HG02938 (cell line): ENCODE measurements around the gene DNAI2.

Experiments used
- ATAC-seq: cut with Tn5 transposase; IDR thresholded peaks from one replicate; pipeline ENCODE4 v1.9.1; 2021; ENCODE audit warnings: mild to moderate bottlenecking, moderate library complexity; ENCODE audit not compliant: unreplicated experiment

DNAI2 gene, protein sequence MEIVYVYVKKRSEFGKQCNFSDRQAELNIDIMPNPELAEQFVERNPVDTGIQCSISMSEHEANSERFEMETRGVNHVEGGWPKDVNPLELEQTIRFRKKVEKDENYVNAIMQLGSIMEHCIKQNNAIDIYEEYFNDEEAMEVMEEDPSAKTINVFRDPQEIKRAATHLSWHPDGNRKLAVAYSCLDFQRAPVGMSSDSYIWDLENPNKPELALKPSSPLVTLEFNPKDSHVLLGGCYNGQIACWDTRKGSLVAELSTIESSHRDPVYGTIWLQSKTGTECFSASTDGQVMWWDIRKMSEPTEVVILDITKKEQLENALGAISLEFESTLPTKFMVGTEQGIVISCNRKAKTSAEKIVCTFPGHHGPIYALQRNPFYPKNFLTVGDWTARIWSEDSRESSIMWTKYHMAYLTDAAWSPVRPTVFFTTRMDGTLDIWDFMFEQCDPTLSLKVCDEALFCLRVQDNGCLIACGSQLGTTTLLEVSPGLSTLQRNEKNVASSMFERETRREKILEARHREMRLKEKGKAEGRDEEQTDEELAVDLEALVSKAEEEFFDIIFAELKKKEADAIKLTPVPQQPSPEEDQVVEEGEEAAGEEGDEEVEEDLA

DNA sequence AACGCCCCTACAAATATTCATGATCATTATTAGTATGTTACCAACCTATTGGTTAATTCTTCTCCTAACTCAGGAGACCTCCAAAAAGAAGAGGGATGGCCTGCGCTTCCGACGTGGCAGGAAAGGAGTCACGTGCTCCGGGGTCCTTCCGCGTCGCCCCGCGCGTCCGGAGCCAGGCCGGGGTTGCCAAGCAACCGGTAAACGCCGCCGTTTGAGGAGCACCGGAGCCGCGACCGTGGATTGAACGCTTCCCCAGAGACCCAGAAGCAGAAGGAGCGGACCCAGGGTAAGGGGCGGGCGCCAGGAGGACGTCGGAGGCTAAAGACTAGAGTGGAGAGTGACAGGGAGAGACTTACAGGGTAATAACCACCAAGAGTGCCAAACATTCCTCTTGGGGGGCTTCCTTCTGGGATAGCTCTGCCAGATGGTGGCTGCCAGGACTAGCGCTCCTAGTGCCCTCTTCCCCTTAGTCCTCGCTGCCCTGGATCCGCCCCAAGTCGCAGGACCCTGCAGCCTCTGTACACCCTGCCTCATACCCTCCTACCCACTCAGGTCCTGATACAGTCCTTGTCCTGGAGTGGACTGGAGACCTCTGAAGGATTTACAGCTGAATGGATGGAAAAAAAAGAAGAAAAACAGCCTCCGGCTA lies at the start of gene DNAI2:
Gene DNAI2 (plus strand): TSS at position 175 of the 649 bp plus-strand sequence. CDS start 7,584 bp downstream, outside the sequence.
- no peak for ATAC-seq

DNA sequence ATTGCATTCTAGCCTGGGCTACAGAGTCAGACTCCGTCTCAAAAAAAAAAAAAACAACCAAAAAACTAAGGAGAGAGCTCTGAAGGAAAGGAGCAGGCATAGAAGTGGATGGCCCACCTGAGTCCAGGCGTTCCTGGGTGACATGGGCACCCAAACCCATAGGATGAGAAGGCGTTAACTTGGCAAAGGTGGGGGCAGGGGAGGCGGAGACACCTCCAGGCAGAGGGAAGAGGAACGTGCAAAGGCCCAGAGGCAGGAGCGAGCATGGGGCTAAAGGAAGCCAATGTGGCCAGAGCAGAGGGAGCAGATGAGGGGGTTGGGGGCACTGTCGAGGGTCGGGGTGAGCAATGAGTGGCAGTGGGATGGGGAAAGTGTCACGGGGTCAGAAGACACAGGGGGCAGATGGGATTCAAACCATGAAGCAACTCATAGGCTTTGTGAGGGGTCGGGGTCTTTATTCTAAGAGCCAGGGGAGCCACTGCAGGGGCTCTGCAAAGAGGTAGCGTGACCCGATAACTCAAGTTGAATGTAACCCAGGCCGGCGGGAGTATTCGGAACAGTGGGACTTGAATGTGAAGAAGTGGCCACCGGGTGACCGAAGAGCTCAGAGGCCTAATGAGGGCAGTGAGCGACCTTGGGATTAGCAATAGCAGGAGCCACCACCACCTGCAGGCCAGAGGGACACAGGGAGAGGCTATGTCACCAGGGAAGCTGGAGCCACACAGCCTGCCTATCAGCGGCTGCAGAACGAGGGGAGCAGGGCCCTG lies 48.9 kb upstream of the DNAI2 start:
- no peak for ATAC-seq

DNA sequence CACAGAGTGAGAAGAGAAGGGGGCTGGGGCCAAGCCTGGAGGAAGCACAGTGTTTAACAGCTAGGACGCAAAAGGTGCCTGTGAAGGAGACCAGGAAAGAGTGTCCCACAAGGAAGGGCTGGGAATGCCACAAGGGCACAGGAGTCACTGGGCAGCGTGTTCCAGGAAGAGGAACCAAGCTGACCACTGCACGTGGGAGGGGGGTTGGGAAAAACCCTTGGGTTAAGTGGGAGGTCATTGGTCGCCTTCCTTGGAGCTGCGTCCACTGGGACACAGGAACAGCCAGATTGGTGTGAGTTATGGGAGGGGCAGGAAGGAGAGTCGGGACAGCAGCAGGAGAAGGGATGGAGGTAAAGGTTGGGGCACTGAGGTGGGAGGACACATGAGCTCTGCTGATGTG lies 47.8 kb upstream of the DNAI2 start:
- ATAC-seq: no peak

DNA sequence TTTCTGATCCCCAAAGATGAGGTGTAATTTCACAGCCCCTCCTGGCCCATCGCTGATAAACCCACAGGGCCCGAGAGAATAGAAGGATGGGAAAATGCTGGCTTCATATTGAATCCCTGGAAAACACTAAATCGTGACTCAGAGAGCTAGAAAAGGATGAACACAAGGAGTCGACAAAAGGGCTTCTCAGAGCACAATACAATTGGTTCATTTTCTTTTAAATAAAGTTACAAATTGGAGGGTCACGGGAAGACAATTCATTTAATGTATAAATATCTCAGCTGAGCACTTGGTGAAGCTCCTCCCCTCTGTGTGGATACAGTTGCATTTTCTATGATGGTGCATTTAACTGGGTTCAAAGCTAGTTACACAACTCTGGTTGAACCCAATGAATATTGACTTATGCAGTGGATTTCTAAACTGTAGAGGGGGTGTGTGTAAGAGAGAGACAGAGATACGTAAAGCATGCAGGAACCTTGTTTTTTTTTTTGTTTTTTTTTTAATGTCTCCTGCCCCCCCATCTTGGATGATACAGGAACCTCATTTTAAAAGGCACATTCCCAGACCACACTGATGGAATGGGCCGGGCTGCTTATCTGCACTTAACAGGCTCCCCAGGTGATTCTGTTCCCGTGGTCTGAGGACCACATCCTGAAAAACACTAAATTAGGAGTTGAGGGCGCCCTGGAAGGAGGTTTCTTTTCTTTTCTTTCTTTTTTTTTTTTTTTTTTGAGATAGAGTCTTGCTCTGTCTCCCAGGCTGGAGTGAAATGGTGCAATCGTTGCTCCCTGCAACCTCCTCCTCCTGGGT lies 46.6 kb upstream of the DNAI2 start:
- ATAC-seq: no peak

DNA sequence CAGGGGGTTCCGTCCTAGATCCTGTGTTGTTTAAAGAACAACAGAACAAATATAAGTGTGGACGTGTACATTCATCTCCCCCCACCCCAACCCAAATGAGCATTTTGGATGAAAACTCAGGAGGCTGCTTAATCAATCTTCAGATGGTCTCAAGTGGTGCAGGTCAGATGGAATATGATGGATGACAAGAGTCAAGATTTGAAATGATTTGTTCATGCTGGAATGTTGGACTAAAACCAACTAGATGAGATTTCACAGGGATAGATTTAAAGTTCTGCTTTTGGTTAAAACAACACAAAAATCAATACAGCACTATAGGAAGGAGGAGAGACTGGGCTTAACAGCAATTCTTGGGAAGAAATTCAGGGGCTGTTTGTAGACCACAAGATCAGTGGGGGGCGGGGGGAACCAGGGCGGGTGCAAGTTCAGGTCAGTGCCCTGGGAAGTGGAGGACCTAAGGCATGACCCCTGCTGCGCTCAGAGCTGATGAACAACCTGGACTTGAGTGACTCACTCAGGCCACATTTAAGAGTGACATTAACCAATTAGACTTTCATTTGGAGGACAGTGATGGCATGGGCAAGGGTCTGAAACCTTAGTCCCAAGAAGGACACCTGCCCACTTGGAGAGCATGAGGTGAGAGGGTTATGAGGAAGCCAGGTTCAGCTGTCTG lies 45.6 kb upstream of the DNAI2 start:
- no peak for ATAC-seq

DNA sequence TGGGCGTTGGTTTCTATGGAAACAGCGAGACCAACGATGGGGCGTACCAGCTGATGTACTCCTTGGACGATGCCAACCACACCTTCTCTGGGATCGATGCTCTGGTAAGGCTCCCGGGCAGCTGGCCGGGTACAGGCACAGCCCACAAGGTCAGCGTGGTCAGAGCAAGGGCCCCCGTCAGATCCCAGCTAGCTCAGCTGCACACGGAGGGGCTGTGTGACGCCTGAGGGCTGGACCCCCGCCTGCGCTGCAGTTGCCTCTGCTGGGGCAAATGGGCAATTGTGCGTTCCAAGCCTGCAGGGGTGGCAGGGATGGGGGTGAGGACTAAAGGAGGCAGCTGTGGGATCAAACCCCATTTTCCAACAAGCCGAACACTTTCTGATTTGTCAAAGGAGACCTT lies 43.1 kb upstream of the DNAI2 start:
- no peak for ATAC-seq

DNA sequence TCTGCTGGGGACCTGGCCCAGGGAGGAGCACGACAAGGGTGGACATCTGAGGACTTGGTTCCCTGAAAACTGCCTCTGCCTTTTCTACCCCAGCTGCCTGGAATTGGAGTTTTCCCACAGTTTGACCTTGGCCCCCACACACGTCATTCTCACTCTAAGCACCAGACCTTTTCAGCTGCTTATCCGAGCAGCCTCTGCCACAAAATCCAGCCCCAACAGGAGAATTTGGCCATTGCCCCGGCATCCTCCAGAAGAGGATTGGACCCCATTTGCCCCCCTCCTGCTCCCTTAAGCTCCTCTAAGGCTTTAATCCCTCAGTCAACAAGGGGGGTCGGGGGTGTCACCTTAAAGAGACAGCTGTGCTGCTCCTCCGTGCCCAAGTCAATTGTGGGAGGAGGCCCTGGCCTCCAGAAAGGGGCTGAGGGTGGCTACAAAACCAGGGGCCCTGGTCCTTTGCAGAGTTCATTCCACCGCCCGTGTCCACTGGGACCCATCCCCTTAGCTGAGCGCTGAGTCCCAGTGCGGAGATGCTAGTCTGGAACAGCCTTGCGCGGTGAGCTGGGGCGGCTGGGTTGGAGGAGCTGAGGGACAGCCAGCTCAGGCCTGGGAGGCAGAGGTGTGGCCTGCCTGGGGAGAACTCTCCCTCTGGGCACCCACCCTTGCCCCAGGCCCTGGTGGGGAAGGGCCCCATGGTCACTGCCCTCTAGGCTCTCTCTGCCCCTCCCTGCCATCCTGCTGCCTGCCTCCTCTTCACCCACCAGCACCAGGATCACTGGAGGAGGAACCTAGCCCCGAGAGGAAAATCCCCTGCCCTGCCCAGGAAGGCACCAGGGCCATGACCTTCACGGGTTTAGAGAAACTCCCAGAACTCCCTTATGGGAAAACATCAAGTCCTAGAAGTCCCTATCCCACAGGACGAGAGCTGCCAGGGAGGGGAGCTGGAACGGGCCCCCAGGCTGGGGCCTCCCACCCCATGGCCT lies 41.8 kb upstream of the DNAI2 start:
- ATAC-seq: no peak

DNA sequence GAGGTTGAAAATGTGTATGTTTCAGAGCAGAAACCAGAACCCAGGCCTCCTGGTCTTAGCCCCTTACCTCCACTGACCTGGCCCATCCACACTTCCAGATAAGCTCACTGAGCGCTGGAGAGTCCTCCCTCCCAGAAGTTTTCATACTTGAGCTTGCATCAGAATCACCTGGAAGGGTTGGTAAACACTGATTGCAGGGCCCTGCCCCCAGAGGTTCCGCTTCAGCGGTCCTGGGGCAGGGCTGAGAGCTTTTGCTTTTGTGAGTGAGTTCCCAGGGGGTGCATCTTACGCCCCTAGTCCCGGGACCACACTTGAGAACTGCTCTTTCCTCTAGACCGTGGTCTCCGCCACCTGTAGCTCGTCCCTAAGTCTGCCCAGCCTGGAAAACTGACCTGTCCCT lies 40.1 kb upstream of the DNAI2 start:
- ATAC-seq: no peak

DNA sequence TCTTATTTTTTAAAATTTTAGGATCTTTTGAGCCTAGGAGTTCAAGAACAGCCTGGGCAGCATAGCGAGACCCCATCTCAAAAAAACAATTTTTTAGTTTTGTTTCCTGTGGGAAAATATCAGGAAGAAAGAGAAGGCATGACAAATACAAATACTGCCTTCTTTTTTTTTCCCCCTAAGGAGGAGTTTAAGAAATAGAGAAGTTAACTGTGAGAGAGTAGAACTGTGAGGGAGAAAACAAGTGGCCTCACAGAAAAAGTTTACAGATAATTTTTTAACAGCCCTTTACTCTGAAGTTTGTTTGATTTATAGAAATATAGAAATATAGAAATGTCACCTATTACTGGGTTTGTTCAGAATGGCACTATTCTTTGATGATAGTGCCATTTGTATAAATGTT lies 39.5 kb upstream of the DNAI2 start:
- no peak for ATAC-seq

DNA sequence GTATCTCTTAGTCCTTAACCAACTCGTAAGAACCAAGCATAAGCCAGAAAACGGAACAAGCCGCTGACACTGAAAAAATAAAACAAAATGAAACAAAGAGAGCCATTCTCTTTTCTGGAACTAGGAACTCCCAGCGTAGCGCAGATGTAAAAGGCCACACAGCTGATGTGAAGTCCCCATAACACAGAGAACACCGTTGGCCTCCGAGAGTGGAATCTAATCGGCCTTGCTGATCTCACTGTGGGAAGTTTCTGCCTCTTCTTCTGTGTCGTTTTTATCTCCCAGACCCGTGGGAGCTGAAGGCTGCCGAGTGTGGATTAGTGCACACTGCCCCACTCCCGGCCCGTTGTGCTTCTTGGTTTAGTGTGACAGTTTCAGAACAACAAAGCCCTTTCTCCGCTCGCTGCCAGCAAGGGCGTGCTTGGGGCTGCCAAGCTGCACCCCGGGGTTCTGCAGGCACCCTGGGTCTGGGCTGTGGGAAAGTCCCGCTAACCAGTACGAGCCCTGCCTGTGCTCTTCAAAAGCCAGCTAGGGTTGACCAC lies 38.9 kb upstream of the DNAI2 start:
- no peak for ATAC-seq

DNA sequence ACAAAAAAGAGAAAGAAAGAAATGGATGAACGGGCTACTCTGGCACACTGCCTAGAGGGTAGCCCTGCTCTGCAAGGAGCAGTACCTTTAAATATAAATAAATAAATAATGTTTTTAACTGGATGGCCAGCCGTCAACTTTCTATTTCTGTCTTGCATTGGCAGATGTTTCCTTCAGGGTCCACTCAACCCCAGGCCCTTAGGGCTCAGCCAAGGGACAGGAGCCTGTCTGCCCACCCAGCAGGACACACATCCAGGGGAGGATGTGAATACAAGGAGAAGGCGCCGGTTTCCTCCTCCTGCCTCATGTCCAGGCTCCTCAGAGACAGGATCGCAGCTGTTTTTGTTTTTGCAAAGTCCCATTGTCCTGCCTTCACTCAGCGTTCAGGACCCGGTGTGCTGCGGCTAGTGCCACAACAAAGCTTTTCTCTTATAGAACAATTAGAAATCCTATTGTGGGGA lies 38.1 kb upstream of the DNAI2 start:
- no peak for ATAC-seq

DNA sequence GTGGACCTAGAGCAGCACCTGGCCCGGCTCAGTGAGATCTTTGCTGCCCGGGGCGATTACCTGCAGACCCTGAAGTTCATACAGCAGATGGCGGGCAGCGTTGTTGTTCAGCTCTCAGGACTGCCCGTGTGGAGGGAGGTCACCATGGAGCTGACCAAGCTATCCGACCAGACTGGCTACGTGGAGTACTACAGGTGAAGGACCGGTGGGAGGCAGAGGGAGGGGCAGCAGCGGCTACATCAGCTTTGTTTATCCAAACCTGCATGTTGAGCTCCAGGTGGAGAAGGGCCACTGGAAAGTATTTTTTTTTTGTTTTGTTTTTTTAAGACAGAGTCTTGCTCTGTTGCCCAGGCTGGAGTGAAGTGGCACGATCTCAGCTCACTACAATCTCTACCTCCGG lies 36.7 kb upstream of the DNAI2 start:
- ATAC-seq: no peak

DNA sequence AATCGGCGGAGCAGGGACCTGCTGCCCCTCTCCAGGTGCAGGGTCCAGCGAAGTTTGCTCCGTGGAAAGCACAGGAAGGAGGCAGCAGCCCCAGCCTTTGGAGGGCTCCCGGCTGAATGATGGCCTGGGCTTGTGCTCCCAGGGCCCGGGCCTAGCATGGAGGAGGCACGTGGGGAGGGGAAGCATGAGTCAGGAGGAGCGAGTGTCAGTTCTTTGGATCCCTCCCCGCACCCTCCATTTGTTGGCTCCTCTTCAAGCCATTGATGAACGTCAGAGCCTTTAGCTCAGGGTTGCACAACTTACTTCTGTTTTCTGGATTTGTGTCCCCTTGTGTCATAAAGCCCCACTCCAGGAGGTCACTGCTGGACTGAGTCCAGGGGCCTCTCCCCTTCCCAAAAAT lies 34.9 kb upstream of the DNAI2 start:
- no peak for ATAC-seq

DNA sequence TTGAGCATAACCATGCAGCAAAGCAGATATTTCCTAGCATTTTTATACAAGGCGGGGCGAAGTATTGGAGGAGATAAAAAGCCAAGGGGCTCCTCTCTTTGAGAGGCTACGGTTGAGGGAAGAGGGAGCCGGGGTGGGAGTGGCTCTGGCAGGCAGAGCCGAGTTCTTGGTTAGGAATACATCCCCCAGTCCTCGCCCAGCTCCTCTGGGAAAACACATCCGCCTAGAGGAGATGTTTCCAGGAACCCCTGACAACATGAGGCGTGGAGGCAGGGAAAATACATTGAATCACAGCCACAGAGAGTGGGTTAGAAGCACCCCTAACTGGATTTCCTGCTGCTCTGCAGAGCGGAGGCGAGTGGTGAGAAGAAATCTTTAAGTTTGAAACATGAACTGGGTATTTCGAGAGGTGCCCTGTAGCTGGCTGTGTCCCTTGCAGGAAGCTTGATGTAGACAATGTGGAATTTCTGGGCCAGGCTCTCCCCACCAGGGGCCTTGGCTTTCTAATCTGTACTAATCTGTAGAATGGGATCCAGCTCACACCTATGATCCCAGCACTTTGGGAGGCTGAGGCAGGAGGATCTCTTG lies 33.3 kb upstream of the DNAI2 start:
- ATAC-seq: no peak

DNA sequence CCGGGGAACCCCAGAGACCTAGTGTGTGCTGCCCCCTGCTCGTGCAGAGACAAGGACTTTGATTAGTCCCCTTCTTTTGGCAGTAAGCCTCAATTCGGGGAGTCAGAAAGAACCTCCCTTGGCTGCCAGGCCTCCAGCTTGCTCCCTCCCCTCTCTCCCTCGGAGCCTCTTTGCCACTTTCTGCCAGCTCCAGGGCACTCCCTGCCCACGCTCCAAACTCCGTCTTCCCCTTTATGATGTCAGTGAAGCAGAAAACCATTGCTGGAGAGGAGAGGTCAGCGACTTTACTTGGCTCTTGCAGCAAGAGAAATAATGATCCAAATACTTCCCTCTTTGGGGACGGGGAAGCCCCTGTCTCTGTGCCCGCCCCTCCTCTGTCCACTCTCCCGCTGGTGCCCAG lies 32.6 kb upstream of the DNAI2 start:
- ATAC-seq: no peak

DNA sequence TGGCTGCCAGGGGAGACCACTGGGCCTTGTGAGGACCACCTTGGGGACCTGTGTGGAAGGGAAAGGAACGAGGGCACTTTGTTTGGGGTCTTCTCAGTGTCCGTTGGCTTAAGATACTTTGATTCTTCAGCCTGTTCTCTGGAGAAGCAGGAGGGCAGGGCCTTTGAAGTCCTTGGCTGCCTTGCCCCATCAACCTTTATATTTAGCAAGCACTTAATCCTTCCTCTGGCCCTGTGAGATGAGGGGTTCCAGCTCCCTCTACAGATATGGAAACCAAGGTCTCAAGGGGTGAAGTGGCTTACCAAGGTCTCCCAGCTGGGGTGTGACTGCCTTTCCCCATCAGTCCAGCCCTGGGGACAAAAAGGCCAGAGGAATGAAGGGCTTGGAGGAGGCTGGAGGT lies 32.2 kb upstream of the DNAI2 start:
- no peak for ATAC-seq

DNA sequence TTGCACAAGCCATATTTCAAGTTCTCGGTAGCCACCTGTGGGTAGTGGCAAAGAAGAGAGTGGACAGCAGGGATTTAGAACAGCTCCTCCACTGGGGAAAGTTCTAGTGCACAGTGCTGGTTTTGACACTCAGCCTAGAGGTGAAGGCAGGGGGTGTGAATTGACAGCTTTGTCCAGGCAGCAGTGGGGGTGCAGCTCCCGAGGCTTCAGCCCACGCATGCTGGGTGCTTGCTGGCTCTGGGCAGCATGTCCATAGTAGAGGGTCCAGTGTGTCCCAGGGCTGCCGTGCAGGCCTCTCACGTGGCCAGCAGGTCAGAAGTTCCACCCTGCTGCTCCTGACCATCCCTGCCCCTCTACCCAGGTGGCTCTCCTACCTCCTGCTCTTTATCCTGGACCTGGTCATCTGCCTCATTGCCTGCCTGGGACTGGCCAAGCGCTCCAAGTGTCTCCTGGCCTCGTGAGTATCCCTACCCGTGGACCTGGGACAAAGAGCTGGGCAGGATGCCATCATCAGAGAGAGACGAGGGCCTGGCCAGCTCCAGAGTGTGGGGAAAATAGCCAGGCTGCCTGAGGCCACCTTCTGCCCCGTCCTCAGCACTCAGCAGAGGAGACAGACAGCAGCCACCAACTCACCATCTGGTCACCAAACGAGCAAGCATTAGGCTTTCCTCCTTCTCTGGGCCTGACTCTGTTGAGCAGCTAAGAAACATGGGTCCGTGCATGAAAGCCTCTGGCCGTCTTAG lies 30.9 kb upstream of the DNAI2 start:
- no peak for ATAC-seq
